ENCODE results near the gene GET4.
"Not testable (repeated sequence)": the region's sequence is repeated elsewhere in the genome, so short reads cannot be mapped to it uniquely, and the experiment has no call there.

GET4 gene

DNA sequence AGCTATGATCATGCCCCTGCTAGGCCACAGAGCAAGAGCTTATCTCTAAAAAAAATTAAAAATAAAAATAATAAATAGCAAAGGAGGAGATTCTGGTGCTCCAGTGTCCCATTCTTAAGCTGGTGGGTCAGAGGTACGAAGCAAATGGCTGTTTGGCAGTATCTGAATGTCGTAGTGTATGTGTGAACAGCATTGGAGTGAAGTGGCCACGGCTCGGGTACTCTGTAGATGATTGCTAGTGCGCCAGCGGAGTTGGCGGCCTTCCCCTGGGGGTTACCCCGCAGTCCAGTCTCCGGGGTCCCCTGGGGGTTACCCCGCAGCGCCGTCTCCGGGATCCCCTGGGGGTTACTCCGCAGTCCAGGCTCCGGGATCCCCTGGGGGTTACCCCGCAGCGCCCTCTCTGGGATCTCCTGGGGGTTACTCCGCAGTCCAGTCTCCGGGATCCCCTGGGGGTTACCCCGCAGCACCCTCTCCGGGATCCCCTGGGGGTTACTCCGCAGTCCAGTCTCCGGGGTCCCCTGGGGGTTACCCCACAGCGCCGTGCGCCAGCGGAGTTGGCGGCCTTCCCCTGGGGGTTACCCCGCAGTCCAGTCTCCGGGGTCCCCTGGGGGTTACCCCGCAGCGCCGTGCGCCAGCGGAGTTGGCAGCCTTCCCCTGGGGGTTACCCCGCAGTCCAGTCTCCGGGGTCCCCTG lies 29.2 kb upstream of the GET4 start:
- not testable (repeated sequence) for DNase-seq

DNA sequence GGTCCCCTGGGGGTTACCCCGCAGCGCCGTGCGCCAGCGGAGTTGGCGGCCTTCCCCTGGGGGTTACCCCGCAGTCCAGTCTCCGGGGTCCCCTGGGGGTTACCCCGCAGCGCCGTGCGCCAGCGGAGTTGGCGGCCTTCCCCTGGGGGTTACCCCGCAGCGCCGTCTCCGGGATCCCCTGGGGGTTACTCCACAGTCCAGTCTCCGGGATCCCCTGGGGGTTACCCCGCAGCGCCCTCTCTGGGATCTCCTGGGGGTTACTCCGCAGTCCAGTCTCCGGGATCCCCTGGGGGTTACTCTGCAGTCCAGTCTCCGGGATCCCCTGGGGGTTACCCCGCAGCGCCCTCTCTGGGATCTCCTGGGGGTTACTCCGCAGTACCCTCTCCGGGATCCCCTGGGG lies 28.6 kb upstream of the GET4 start:
- not testable (repeated sequence) for DNase-seq

DNA sequence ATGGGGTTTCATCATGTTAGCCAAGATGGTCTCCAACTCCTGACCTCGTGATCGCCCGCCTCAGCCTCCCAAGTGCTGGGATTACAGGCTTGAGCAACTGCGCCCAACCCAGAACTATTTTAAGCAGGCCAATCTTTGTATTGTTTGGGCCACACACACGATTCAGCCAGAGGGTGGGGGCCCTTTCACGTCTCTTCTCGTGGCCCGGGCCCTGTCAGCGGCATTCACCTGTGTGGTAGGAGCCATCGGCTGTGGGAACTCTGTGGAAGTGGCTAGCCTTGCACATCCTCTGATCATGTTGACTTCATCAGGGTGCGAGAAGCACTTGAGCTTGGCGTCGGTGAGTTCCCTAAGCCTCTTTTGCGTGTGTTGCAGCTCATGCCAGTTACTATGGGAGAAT lies 27.2 kb upstream of the GET4 start:
- DNase-seq = no peak

DNA sequence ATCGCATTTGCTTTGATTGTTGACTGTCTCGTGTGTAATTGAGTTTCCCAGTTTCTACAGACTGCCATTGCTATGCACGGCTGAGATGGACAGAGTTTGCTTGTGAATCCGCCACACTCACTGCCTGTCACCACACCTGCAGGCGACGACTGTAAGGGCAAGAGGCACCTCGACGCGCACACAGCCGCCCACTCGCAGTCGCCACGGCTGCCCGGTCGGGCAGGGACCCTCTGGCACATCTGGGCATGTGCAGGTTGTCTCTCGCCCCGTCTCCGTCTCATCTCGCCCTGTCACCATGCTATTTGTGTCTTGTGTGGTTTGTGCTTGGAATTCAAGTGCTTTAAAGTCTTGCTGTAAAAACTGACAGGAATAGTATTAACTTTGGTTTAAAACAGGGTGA lies 26.6 kb upstream of the GET4 start:
- no peak for DNase-seq

DNA sequence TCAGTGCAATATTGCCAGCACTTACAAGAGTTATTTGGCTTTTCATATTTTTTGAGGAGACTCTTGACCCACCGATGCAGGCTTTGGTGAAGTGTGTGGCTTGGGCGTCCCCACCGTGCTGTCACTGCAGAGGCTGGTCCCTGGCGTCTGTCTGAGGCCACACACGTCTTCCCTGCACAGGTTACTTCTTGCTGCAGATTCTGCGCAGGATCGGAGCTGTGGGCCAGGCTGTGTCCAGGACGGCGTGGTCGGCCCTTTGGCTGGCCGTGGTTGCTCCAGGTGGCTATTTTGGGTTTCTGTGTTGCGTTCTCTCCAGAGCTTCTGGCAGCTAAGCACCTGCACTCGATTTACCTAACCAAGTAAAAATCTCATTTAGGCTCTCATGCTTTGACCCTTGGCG lies 25.1 kb upstream of the GET4 start:
- DNase-seq = no peak

DNA sequence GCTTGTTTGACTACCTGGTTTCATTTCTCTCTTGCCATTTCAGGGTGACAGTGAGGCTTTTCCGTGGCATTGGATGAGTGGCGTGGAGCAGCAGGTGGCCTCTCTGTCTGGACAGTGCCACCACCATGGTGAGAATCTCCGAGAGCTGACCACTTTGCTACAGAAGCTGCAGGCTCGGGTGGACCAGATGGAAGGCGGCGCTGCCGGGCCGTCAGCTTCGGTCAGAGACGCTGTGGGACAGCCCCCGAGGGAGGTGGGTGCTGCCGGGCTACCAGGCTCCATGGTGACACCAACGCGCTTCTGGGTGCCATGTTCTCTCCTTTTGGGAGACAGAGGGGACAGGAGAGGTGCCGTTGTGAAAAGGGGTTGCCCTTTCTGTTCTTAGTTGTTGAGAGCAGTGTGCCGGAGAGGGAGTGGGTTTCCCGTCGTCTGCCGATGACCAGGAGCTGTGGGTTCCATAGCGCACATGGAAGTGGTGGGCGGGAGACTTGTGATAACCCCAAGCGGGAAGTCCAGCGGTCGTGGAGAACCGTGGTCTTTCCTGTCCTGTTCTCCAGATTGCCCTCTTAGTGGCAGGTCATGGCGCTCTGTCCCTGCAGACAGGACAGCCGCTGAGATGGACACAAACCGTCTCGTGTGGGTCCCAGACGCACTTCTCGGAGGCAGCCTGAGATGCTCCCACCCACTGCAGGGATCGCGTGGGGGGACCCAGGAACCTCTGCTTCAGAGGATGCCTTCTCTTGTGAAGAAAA lies 22.8 kb upstream of the GET4 start:
- no peak for DNase-seq

DNA sequence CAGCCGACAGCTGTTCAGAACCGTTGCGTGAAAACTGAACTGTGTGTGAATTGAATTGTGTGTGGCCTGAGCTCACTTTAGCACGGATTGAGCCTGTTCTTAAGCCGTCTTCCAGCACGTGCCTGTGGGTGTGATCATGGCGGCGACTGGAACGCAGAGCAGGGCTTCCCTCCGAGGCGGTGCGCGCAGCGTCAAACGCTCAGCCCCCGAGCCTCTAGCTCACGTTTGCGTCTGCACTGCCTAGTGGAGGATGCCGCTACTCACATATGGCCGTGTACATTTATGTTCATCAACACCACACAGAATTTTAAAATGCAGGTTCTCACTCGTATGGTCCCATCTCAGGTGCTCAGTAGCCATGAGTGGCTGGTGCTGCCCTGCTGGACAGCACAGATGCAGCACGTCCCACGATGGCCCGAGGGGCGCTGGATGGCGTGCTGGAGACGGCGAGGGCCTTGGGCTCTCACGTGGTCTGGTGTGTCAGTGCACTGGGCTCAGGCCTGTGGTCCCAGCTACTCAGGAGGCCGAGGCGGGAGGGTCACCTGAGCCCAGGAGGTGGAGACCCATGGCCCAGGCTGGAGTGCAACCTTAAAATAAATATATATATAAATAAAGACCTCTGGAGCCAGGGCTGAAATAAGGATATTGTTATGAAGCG lies 22.1 kb upstream of the GET4 start:
- DNase-seq = no peak

DNA sequence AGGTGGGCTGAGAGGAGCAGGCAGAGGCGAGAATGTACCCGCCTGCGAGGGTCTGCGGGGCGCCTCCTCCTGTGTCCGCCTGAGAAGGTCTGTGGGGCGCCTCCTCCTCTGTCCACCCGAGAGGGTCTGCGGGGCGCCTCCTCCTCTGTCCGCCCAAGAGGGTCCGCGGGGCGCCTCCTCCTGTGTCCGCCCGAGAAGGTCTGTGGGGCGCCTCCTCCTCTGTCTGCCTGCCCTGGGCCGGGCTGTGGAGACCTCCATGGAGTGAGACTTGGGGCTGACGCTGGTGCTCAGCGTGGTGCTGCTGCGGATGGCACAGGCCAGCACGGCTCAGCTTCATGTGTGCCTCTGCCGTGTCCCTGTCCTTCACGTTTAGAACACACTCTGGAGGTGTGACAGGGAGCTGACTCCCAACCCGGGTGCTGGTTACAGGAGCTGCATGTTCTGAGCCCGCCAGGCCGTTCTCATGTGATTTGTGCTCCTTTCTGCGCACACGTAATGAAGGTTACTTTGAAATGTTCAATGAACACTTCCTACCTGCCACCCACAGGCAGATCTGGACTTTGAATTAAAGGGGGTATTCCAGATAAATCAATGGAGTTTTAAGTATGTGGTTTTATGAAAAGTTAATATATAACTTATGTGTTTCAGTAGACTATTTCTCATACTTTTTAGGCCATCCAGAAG lies 20.5 kb upstream of the GET4 start:
- DNase-seq = no peak

DNA sequence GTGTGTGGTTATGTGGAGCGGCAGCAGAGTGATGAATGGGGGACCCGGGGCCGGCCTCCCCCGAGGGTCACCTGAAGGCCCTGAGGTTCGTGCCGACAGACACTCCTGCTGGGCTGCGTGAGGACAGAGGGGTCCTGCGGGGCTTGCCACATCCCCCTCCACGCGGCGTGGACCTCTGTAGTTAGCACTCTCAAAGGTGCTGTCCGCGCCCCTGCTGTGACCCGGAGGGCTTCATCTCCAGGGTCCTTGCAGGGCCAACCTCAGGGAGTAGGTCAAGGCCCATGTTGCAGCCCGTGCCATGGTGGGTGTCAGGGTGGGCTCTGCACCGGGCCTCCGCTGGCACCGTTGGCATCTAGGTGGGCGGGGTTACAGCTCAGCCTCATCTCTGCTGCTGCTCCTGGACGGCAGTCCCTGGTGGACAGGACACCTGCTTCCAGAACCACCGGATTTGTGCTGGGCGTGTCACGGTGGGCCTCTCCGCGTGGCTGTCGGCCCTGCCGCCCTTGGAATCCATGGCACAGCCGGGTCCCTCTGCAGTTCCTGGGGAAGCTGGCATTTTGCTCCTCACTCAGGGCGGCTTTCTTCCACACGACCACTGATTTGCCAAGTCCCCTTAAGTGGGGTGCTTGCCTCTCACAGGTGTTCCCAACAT lies 19.8 kb upstream of the GET4 start:
- no peak for DNase-seq

DNA sequence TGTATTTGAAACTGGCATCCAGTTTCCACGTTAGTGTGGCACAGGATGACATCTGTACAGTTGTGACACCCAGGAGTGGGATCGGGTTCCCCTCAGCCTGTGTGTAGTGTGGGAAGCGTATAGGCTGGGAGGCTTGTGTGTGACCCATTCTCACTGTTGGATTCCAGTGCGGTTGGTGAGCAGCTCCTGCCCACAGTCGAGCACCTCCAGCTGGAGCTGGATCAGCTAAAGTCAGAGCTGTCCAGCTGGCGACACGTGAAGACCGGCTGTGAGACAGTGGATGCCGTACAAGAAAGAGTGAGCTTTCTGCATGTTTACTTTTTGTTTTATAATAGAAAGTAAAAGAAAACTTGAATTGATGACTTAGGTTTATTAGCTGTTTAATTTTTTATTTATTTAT lies 18.7 kb upstream of the GET4 start:
- DNase-seq = no peak

DNA sequence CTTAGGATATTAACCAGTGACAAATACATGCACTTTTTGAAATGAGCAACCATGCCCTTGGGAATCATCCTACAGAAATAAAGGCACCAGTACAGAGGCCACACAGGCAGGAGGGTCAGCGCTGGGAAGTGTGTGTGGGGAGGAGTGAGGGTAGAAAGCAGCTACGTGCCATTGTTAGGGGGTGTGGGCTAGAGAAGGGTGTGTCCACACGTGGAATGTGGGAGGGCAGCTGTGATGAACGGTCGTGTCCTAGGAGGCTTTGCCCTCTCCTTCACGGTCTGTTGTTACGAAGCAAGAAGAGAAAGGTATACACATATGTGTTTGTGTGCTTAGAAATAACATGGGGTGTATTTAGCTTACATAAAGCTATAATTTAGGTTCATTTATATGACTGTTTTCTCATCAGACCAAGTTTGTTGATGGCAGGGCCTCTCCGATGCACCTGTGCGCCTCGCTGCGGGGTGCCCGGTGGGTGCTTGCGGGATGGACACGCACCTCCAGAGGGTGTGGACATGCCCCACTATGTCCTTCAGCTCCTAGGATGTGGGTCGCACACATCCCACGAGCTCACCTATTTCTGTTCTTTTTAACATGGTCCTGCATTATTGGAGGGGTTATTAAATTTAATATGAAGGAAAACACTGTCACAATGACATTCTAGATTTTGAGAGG lies 16.9 kb upstream of the GET4 start:
- DNase-seq = no peak

DNA sequence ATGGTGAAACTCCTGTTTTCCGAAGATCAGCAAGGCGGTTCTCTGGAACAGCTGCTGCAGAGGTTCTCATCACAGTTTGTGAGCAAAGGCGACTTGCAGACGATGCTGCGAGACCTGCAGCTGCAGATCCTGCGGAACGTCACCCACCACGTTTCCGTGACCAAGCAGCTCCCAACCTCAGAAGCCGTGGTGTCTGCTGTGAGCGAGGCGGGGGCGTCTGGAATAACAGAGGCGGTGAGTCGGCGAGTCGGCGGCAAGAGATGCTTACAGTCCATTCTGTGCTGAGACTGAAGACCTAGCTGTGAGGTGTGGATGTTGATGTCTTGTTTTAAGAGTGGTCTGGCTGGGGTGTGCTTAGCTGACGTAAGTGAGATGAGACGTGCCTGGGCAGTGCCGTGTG lies 16.2 kb upstream of the GET4 start:
- no peak for DNase-seq

DNA sequence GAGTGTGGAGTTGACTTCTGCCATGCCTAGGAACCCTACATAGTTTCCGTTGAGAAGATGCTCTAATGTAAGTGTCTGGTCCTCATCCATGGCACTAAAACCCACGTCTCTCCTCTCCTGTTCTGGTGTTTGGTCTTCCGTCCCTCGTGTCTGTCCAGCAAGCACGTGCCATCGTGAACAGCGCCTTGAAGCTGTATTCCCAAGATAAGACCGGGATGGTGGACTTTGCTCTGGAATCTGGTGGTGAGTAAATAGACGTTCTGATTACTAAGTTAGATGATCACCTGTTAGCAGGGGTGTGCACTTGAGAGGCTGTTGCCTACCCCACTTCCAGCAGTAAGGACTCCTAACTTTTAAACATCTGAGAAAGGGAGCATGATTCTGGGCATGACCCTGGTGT lies 15.1 kb upstream of the GET4 start:
- DNase-seq = no peak

DNA sequence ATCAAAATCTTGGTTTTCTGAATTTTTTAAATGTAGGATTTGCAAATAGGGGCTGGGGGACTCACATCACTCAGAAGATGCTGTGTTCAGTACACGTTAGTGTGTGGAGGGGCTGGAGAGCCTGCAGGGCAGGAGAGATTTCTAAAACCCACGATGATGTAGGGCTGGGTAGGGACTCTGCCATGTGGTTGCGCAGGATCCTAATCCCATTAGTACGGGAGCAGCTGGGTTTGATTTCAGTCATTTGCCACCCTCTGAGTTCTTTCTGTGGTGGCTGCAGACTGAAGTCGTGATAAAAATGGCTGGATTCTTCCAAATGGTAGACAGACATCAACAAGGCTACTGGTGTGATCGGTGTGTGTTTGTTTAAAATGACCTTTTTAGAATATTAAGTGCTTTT lies 14.2 kb upstream of the GET4 start:
- DNase-seq = no peak

DNA sequence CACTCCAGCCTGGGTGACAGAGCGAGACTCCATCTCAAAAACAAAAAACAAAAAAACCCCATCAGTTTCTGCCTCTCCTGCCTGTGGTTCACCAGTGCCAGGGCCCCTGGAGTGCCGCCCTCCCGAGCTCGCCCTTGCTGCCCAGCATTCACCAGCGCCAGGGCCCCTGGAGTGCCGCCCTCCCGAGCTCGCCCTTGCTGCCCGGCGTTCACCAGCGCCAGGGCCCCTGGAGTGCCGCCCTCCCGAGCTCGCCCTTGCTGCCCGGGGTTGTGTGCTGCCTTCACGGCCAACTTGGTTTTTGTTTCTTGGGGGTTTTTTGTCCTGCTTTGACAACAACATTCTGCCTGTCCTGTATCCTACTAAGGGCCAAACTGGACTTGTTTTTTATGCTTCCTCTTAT lies 13.2 kb upstream of the GET4 start:
- no peak for DNase-seq

DNA sequence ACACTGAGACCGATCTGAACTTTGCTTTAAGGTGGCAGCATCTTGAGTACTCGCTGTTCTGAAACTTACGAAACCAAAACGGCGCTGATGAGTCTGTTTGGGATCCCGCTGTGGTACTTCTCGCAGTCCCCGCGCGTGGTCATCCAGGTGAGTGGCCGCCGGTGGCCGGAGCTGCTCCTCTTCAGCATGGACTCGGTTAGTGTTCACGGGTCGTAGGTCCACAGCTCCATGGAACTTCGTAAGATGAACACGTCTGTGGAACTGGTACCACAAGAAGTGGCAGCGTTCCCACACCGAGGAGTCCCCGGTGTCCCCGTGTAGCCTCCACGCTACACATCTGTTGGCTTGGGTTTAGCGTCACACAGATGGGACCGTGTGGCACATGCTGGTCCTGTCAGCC lies 10.4 kb upstream of the GET4 start:
- DNase-seq = no peak

DNA sequence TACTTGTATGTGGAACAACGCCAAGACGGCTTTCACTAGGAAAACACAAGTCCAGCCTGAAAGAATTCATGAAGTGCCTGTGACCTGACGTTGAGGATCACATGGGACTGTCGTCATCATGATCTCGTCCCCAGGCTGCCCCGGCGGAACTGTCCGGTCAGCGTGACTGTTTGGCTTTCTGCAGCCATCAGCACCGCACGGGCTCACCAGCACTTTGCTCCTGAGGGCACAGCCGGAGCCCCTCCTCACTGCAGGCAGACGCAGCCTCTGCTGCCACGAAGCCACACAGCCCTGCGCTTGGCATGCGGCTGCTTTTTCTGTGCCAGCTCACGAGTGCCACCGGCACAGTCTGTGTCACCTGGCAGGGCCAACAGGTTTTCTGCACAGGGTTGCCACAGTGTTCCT lies 9.4 kb upstream of the GET4 start:
- peak; percentile 90 for DNase-seq

DNA sequence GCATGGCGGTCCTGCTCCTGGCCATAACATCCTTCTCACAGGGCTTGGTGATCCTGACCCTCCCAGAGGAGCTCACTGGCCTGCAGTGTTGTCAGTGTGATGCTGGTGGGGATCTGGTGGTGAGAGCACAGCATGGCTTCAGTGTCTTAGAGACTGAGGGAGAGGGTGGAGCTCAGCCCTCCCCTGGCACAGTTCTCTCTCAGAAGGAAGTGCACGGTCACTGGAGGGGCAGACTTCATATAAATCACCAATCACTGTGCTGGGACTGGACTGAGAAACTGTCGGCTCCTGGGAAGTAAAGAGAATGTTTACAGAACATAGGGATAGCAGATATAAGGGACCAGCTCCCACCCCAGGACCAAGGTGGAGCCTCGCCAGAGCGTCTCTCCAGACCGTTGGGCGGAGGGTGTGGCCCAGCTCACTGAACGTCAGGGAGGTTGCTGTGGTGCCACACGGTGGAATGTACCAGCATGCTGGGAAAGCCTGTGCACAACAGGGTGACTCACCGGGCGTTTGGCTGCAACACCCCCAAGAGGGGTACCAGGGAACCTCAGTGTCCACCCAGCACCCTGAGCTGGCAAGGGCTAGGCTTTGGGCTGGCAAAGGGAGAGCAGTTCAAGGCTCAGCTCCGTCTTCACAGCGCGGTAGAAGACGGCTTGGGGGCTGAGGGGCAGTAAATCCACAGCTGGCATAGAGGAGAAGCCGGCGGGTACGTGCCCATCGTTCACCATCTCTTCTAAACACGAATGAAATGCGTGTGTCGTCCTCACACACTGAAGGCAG lies 8.8 kb upstream of the GET4 start:
- peak; percentile 79 for DNase-seq

DNA sequence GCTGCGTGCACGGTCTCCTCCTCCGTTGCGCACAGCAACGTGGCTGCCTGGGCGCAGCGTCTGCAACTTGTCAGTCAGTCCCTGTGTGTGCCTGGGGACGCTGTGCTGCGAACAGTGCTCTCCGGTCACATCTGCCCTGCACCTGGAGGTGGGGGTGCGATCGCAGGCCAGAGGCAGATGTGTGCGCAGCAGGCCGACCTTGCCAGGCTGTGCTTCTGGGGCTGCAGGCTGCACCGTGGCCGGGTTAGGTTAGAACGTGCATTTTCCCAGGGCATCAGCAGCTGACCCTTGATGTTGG lies 8.2 kb upstream of the GET4 start:
- DNase-seq = no peak

DNA sequence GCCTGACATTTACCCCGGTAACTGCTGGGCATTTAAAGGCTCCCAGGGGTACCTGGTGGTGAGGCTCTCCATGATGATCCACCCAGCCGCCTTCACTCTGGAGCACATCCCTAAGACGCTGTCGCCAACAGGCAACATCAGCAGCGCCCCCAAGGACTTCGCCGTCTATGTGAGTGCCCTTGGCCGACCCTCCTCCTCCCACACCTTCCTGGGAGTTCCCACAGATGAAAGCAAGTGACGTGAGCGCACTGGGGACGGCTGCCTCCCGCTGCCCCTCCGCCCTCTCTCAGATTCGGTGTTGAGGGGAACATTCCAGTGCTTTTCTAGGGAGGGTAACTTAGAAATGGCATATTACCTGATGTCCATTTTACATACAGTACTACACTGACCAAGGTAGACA lies 7.0 kb upstream of the GET4 start:
- DNase-seq = no peak

DNA sequence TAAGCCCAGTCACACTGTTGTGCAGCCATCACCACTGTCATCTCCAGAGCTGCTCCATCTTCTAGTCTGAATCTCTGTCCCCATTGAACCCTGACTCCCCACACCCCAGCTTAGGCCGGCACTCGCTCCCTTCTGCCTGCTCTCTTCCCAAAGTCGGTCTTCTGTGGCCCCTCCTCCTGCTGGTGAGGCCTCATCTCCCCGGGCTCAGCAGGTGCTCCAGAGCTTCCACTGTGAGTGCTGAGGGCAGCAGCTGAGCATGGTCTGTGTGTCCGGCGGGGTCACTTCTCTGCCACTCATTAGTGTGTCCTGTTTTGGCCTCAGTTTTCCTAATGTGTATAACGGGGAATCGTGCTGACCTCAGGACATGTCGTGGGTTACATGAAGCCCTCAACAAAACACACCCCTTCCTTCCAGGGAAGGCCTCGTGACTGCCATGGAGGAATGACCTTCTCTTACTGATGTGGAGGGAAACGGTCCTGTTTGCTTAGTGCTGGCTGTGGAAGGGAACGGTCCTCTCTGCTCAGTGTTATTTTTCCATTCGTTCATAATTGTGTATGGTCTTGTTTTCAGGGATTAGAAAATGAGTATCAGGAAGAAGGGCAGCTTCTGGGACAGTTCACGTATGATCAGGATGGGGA lies 4.3 kb upstream of the GET4 start:
- no peak for DNase-seq

DNA sequence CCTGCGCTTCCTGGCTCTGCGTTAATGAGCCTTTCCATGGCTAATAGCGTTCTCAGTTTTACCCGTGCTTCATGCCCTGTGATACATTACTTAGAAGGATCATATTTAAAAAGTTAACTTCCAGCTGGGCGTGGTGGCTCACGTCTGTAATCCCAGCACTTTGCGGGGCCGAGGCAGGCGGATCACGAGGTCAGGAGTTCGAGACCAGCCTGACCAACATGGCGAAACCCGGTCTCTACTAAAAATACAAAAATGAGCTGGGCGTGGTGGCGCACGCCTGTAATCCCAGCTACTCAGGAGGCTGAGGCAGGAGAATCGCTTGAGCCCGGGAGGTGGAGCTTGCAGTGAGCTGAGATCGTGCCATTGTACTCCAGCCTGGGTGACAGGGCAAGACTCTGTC lies 3.7 kb upstream of the GET4 start:
- not testable (repeated sequence) for DNase-seq
